22Rv1 (cell line): Measurements from ENCODE around the gene IL31RA.

ENCODE experiments used
- CTCF ChIP-seq: fragments of 450-650 bp; IDR thresholded peaks from 2 replicates; pipeline ENCODE4 v1.5.1; 2017; ENCODE audit warnings: mild to moderate bottlenecking
- ZFX ChIP-seq: fragments of 450-650 bp; IDR thresholded peaks from 2 replicates; pipeline ENCODE4 v1.6.1; 2017; ENCODE audit warnings: antibody characterized with exemption, borderline replicate concordance

- TF ChIP-seq CTCF (no peak), ZFX (no peak)
Observed at GRCh38 chr5:55853818-55854217, 2.7 kb downstream of the IL31RA start.
